ENCODE results near the gene KLRC3. TPM values are rescaled to one million over a fixed set of nuclear protein-coding genes. Genes with fewer than 3 reads are reported as not detected.
A peak's percentile ranks its signal among the peaks of the same experiment; 100 is the strongest.
"Not testable (repeated sequence)": the region's sequence is repeated elsewhere in the genome, so short reads cannot be mapped to it uniquely, and the experiment has no call there.

Gene KLRC3
- total RNA-seq, 6 experiments from 2014 or later: not detected

- Mint-ChIP-seq H3K4me1 (ENCODE audit: low read depth) (peaks cover 26% of the 10 kb centered on the region), H3K27me3 (ENCODE audit: insufficient read depth) (no peaks in the 10 kb centered on the region), H3K4me3 (no peak overlapping the region), H3K27ac (no peak overlapping the region), H3K36me3 (ENCODE audit: low read depth) (no peaks in the 10 kb centered on the region), H3K9me3 (no peaks in the 10 kb centered on the region)
- DNase-seq: no peak
- no peak for TF ChIP-seq CTCF (IDR thresholded peaks at IDR 0.05)
Observed at GRCh38 chr12:10393291-10393690, 27.1 kb downstream of the KLRC3 start.

- TF ChIP-seq CTCF (IDR thresholded peaks at IDR 0.05): no peak
- no peaks in the 10 kb centered on the region for H3K27me3 Mint-ChIP-seq (ENCODE audit: insufficient read depth)
- H3K9me3 Mint-ChIP-seq: no peaks in the 10 kb centered on the region
- H3K36me3 Mint-ChIP-seq (ENCODE audit: low read depth): no peaks in the 10 kb centered on the region
- no peak overlapping the region for H3K27ac Mint-ChIP-seq
- peak; percentile 36 for DNase-seq
- peaks cover 26% of the 10 kb centered on the region for H3K4me1 Mint-ChIP-seq (ENCODE audit: low read depth)
- no peak overlapping the region for H3K4me3 Mint-ChIP-seq
Observed at GRCh38 chr12:10392394-10392930, 27.9 kb downstream of the KLRC3 start.

GRCh38 chr12:10390991-10391390 lies 29.4 kb downstream of the KLRC3 start:
- peaks cover 25% of the 10 kb centered on the region for H3K4me1 Mint-ChIP-seq (ENCODE audit: low read depth)
- H3K27ac Mint-ChIP-seq; H3K4me3 Mint-ChIP-seq; H3K36me3 Mint-ChIP-seq (ENCODE audit: low read depth); H3K9me3 Mint-ChIP-seq; DNase-seq; H3K27me3 Mint-ChIP-seq (ENCODE audit: insufficient read depth): not testable (repeated sequence)

GRCh38 chr12:10389904-10390303 lies 30.5 kb downstream of the KLRC3 start, which contains the start of gene KLRK1:
TSS of gene KLRK1 (minus strand) at chr12:10390041. CDS start at chr12:10388810, 1,231 bp downstream.
- TF ChIP-seq CTCF (IDR thresholded peaks at IDR 0.05): no peak
- H3K9me3 Mint-ChIP-seq: no peaks in the 10 kb centered on the region
- H3K27me3 Mint-ChIP-seq (ENCODE audit: insufficient read depth): no peaks in the 10 kb centered on the region
- peaks cover 24% of the 10 kb centered on the region for H3K4me1 Mint-ChIP-seq (ENCODE audit: low read depth)
- H3K27ac Mint-ChIP-seq: no peak within 1 kb of the TSS
- H3K4me3 Mint-ChIP-seq: no peak within 1 kb of the TSS
- DNase-seq: no peak
- no peaks in the 10 kb centered on the region for H3K36me3 Mint-ChIP-seq (ENCODE audit: low read depth)

- no peak overlapping the region for H3K27ac Mint-ChIP-seq
- H3K27me3 Mint-ChIP-seq (ENCODE audit: insufficient read depth): no peaks in the 10 kb centered on the region
- H3K4me3 Mint-ChIP-seq: no peak overlapping the region
- H3K4me1 Mint-ChIP-seq (ENCODE audit: low read depth): peaks cover 23% of the 10 kb centered on the region
- H3K9me3 Mint-ChIP-seq: no peaks in the 10 kb centered on the region
- TF ChIP-seq CTCF (IDR thresholded peaks at IDR 0.05): no peak
- no peak for DNase-seq
- H3K36me3 Mint-ChIP-seq (ENCODE audit: low read depth): no peaks in the 10 kb centered on the region
Observed at GRCh38 chr12:10388624-10389413, 31.6 kb downstream of the KLRC3 start.

GRCh38 chr12:10387498-10387897 lies 32.9 kb downstream of the KLRC3 start:
- H3K9me3 Mint-ChIP-seq; H3K27ac Mint-ChIP-seq; H3K4me3 Mint-ChIP-seq; DNase-seq; H3K36me3 Mint-ChIP-seq (ENCODE audit: low read depth); H3K27me3 Mint-ChIP-seq (ENCODE audit: insufficient read depth): not testable (repeated sequence)
- peaks cover 21% of the 10 kb centered on the region for H3K4me1 Mint-ChIP-seq (ENCODE audit: low read depth)
